ENCODE measurements around the gene SUMF1.

Gene SUMF1

GRCh38 chr3:4356546-4357410 is 110.3 kb downstream of the SUMF1 start:
- Histone ChIP-seq H3K4me1 (peaks cover under 1% of the 10 kb centered on the region; the same call in 1 of the 2 replicates), H3K4me3 (no peak overlapping the region), H3K27me3 (ENCODE audit: low read depth) (no peaks in the 10 kb centered on the region), H3K36me3 (replicated peaks) (no peaks in the 10 kb centered on the region), H3K9me3 (no peaks in the 10 kb centered on the region)
- DNase-seq (ENCODE audit: low spot score in 2 of 2) = no peak
- in situ Hi-C loops (cut with MboI; ENCODE audit: low sequenced_read_pairs) = loop anchor here (10.0 kb wide), 1 partner anchor 278 kb away; no protein-coding TSS in a partner anchor

- in situ Hi-C loops (cut with MboI; ENCODE audit: low sequenced_read_pairs) = loop anchor here (10.0 kb wide), 1 partner anchor 279 kb away; no protein-coding TSS in a partner anchor
These were observed 110.9 kb downstream of the SUMF1 start for GRCh38 chr3:4356220-4356540.

GRCh38 chr3:4355401-4356219 is 111.5 kb downstream of the SUMF1 start:
- Histone ChIP-seq H3K27me3 (ENCODE audit: low read depth) (no peaks in the 10 kb centered on the region), H3K36me3 (replicated peaks) (no peaks in the 10 kb centered on the region), H3K4me1 (peaks cover 10% of the 10 kb centered on the region), H3K4me3 (no peak overlapping the region), H3K9me3 (no peaks in the 10 kb centered on the region)
- in situ Hi-C loops (cut with MboI; ENCODE audit: low sequenced_read_pairs) = loop anchor here (10.0 kb wide), 1 partner anchor 279 kb away; no protein-coding TSS in a partner anchor
- DNase-seq (ENCODE audit: low spot score in 2 of 2) = no peak

More at GRCh38 chr3:4356220-4356540, 110.9 kb downstream of the SUMF1 start:
- Histone ChIP-seq H3K9me3 (no peaks in the 10 kb centered on the region), H3K4me3 (no peak overlapping the region), H3K27me3 (ENCODE audit: low read depth) (no peaks in the 10 kb centered on the region), H3K4me1 (peaks cover 6% of the 10 kb centered on the region), H3K36me3 (replicated peaks) (no peaks in the 10 kb centered on the region)
- DNase-seq (ENCODE audit: low spot score in 2 of 2) = no peak

GRCh38 chr3:4351872-4352271 is 115.2 kb downstream of the SUMF1 start:
- H3K27me3 ChIP-seq (ENCODE audit: low read depth) = no peaks in the 10 kb centered on the region
- no peaks in the 10 kb centered on the region for H3K36me3 ChIP-seq (replicated peaks)
- H3K4me3 ChIP-seq = no peak overlapping the region
- peaks cover 10% of the 10 kb centered on the region for H3K4me1 ChIP-seq
- in situ Hi-C loops (cut with MboI; ENCODE audit: low sequenced_read_pairs) = loop anchor here (10.0 kb wide), 1 partner anchor 283 kb away; no protein-coding TSS in a partner anchor
- no peaks in the 10 kb centered on the region for H3K9me3 ChIP-seq
- no peak for DNase-seq (ENCODE audit: low spot score in 2 of 2)

- in situ Hi-C loops (cut with MboI; ENCODE audit: low sequenced_read_pairs) = loop anchor here (10.0 kb wide), 1 partner anchor 283 kb away; no protein-coding TSS in a partner anchor
- DNase-seq (ENCODE audit: low spot score in 2 of 2) = no peak
- Histone ChIP-seq H3K4me3 (no peak overlapping the region), H3K9me3 (no peaks in the 10 kb centered on the region), H3K27me3 (ENCODE audit: low read depth) (no peaks in the 10 kb centered on the region), H3K36me3 (replicated peaks) (no peaks in the 10 kb centered on the region), H3K4me1 (peaks cover 10% of the 10 kb centered on the region)
These were observed 115.8 kb downstream of the SUMF1 start for GRCh38 chr3:4351164-4351855.

GRCh38 chr3:4350789-4351163 is 116.3 kb downstream of the SUMF1 start:
- Histone ChIP-seq H3K4me1 (peaks cover 10% of the 10 kb centered on the region), H3K36me3 (replicated peaks) (no peaks in the 10 kb centered on the region), H3K9me3 (no peaks in the 10 kb centered on the region), H3K27me3 (ENCODE audit: low read depth) (no peaks in the 10 kb centered on the region), H3K4me3 (no peak overlapping the region)
- in situ Hi-C loops (cut with MboI; ENCODE audit: low sequenced_read_pairs) = loop anchor here (10.0 kb wide), 1 partner anchor 284 kb away; no protein-coding TSS in a partner anchor
- DNase-seq (ENCODE audit: low spot score in 2 of 2) = peak; percentile 42 to 46

GRCh38 chr3:4343258-4343657 is 123.8 kb downstream of the SUMF1 start:
- Histone ChIP-seq H3K4me3 (no peak overlapping the region), H3K36me3 (replicated peaks) (no peaks in the 10 kb centered on the region), H3K27me3 (ENCODE audit: low read depth) (no peaks in the 10 kb centered on the region), H3K4me1 (peaks cover 26% of the 10 kb centered on the region), H3K9me3 (no peaks in the 10 kb centered on the region)
- DNase-seq (ENCODE audit: low spot score in 2 of 2) = no peak
- in situ Hi-C loops (cut with MboI; ENCODE audit: low sequenced_read_pairs) = no loop called here

GRCh38 chr3:4341336-4341675 is 125.8 kb downstream of the SUMF1 start:
- Histone ChIP-seq H3K4me1 (peaks cover 31% of the 10 kb centered on the region), H3K9me3 (no peaks in the 10 kb centered on the region), H3K4me3 (no peak overlapping the region), H3K27me3 (ENCODE audit: low read depth) (no peaks in the 10 kb centered on the region), H3K36me3 (replicated peaks) (no peaks in the 10 kb centered on the region)
- DNase-seq (ENCODE audit: low spot score in 2 of 2) = peak in 1 of 2 experiments; percentile 76
- in situ Hi-C loops (cut with MboI; ENCODE audit: low sequenced_read_pairs) = no loop called here

- no peak overlapping the region for H3K4me3 ChIP-seq
- no peak for DNase-seq (ENCODE audit: low spot score in 2 of 2)
- in situ Hi-C loops (cut with MboI; ENCODE audit: low sequenced_read_pairs) = no loop called here
These were observed 126.4 kb downstream of the SUMF1 start for GRCh38 chr3:4340411-4341335.

GRCh38 chr3:4340077-4340410 is 127.0 kb downstream of the SUMF1 start:
- H3K9me3 ChIP-seq = no peaks in the 10 kb centered on the region
- H3K4me3 ChIP-seq = no peak overlapping the region
- H3K4me1 ChIP-seq = peaks cover 35% of the 10 kb centered on the region
- no peak for DNase-seq (ENCODE audit: low spot score in 2 of 2)
- in situ Hi-C loops (cut with MboI; ENCODE audit: low sequenced_read_pairs) = no loop called here
- no peaks in the 10 kb centered on the region for H3K27me3 ChIP-seq (ENCODE audit: low read depth)
- no peaks in the 10 kb centered on the region for H3K36me3 ChIP-seq (replicated peaks)

More at GRCh38 chr3:4340411-4341335, 126.4 kb downstream of the SUMF1 start:
- Histone ChIP-seq H3K36me3 (replicated peaks) (no peaks in the 10 kb centered on the region), H3K9me3 (no peaks in the 10 kb centered on the region), H3K27me3 (ENCODE audit: low read depth) (no peaks in the 10 kb centered on the region), H3K4me1 (peaks cover 35% of the 10 kb centered on the region)

- H3K27me3 ChIP-seq (ENCODE audit: low read depth) = no peaks in the 10 kb centered on the region
- no peak overlapping the region for H3K4me3 ChIP-seq
- no peaks in the 10 kb centered on the region for H3K36me3 ChIP-seq (replicated peaks)
- H3K9me3 ChIP-seq = no peaks in the 10 kb centered on the region
- peaks cover 35% of the 10 kb centered on the region for H3K4me1 ChIP-seq
- in situ Hi-C loops (cut with MboI; ENCODE audit: low sequenced_read_pairs) = no loop called here
- DNase-seq (ENCODE audit: low spot score in 2 of 2) = no peak
These were observed 128.3 kb downstream of the SUMF1 start for GRCh38 chr3:4338751-4339150.

GRCh38 chr3:4336850-4337546 is 130.1 kb downstream of the SUMF1 start:
- H3K36me3 ChIP-seq (replicated peaks) = no peaks in the 10 kb centered on the region
- H3K4me1 ChIP-seq = peaks cover 24% of the 10 kb centered on the region
- H3K9me3 ChIP-seq = no peaks in the 10 kb centered on the region
- in situ Hi-C loops (cut with MboI; ENCODE audit: low sequenced_read_pairs) = no loop called here
- H3K27me3 ChIP-seq (ENCODE audit: low read depth) = no peaks in the 10 kb centered on the region
- no peak for DNase-seq (ENCODE audit: low spot score in 2 of 2)
- no peak overlapping the region for H3K4me3 ChIP-seq

Measured in HAP-1 (cell line).